ENCODE results near the gene PTPRM. TPM values are rescaled to one million over a fixed set of nuclear protein-coding genes. Genes with fewer than 3 reads are reported as not detected.

PTPRM gene
- polyA plus RNA-seq, 4 donors = 80.0 to 105 (median 98.2) TPM

GRCh38 chr18:8326763-8327394 is 759.8 kb downstream of the PTPRM start:
- no peak for DNase-seq (ENCODE audit: low read depth in 4 of 4, low spot score in 3 of 4)

GRCh38 chr18:8328126-8328525 is 761.0 kb downstream of the PTPRM start:
- no peak for DNase-seq (ENCODE audit: low read depth in 4 of 4, low spot score in 3 of 4)

DNA sequence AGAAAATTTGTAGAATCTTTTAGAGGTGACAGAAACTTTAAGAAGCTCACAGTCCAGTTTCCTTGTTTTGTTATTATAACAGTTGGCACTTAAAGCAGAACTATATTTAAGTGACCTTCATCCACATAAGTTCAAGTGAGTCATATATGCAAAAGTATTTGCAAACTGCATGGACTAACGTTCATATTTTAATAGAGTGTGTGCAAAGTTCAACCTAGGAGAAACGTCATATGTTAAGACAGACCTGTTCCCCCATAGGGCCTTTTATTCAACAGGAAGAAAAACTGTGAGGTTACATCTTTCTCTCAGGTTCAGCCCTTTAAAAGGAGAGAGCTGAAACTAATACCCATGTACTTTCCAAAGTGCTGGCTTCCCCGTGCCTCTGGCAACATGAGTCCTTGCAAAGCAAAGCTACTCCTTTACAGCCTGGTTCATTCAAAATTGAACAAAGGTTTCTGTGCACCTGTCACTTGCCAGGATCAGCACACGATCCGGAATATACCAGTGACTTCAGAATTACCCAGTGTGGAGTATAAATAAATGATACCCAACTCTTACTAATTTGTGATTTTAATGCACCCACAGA is 762.2 kb downstream of the PTPRM start:
- DNase-seq (ENCODE audit: low read depth in 4 of 4, low spot score in 3 of 4) = no peak

DNA sequence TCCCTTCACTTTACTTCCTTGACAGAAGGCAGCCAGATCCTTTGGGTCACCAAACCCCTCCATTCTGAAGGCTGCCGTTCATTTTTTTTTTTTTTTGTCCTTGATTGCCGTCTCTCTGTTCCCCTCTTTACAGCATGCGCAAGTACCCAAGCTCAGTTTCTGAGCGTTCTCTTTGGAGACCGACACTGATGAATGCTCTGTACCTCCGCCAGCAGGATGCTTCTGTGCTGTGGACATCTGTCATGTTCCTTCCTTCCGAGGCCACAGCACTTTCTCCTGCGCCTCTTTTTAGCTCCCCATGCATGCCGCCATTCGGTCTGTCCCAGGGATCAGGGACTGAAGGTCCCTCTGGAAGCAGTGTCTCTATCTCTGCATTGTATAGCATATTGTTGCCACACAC is 763.5 kb downstream of the PTPRM start:
- no peak for DNase-seq (ENCODE audit: low read depth in 4 of 4, low spot score in 3 of 4)

DNA sequence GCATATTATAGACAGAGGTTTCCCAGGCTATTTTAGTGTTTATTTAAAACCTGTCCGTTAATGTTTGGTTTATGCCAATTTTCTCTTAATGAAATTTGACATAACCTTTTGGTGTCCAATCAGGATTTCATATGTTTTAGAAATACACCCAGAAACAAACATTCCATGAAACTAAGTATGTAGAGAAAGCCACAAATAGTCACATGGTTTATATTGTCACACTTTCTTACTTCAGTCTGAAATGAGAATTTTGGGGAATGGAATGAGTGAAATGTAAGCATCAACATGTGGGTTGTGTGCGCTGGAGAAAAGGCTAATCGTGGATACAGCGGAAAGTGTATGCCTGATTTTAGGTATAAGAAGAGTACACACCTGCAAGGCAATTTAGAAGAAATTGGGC is 765.2 kb downstream of the PTPRM start:
- no peak for DNase-seq (ENCODE audit: low read depth in 4 of 4, low spot score in 3 of 4)

GRCh38 chr18:8333961-8334360 is 766.8 kb downstream of the PTPRM start:
- no peak for DNase-seq (ENCODE audit: low read depth in 4 of 4, low spot score in 3 of 4)

- no peak for DNase-seq (ENCODE audit: low read depth in 4 of 4, low spot score in 3 of 4)
These were observed 770.1 kb downstream of the PTPRM start for GRCh38 chr18:8337211-8337610.

GRCh38 chr18:8339210-8339609 is 772.1 kb downstream of the PTPRM start:
- no peak for DNase-seq (ENCODE audit: low read depth in 4 of 4, low spot score in 3 of 4)

DNA sequence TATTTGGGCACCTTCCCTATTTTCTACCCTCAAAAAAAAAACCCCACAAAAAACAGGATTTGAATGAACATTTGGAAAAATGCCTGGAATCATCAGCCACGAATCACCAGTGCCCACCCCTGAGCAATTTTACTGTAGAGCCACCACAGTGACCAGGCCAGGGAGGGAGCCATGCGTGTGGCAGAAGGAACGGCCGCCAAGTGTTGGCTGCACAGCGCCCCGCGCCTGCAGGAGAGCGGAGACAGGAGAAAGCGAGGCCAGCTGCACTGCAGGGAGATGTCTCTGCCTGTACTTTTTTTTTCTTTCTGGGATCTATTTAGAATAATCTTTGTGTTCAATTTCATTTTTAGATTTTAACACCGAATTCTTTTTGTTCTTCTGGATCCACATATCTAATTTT is 772.8 kb downstream of the PTPRM start:
- DNase-seq (ENCODE audit: low read depth in 4 of 4, low spot score in 3 of 4) = no peak

DNA sequence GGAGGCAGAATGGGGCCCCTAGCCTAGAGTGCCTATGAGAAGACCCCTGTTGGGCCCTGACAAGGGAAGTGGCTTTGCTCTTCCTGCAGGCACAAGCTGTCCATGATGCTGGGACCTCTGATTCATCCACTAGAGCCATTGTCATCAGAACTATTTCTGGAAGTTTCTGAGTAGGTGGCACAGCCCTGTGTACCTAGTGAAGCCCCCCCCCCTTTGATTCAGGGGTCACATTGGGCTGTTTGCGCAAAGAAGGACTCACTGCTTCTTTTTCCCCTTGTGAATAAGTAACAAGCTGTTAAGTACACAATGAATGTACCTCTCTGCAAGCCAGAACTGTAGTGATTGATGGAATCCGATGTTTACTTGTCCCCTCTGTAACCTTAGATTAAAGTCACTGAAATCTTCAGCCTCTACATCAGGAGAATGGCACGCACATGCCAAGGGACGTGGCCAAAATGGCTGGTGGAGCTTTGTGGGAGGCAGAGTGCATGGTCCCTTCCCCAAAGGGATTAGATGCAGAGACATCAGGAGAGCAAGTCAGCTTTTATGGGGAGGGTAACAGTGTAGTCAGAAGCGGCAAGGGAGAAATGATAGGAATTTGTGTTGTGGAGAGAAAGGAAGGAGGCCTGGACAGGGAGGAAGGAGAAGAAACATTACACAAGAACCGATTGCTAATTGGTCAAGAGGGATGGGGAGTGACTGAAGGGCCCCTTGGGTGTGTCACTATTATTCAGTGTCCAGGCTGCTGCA is 774.5 kb downstream of the PTPRM start:
- no peak for DNase-seq (ENCODE audit: low read depth in 4 of 4, low spot score in 3 of 4)

- no peak for DNase-seq (ENCODE audit: low read depth in 4 of 4, low spot score in 3 of 4)
These were observed 781.1 kb downstream of the PTPRM start for GRCh38 chr18:8348051-8348720.

DNA sequence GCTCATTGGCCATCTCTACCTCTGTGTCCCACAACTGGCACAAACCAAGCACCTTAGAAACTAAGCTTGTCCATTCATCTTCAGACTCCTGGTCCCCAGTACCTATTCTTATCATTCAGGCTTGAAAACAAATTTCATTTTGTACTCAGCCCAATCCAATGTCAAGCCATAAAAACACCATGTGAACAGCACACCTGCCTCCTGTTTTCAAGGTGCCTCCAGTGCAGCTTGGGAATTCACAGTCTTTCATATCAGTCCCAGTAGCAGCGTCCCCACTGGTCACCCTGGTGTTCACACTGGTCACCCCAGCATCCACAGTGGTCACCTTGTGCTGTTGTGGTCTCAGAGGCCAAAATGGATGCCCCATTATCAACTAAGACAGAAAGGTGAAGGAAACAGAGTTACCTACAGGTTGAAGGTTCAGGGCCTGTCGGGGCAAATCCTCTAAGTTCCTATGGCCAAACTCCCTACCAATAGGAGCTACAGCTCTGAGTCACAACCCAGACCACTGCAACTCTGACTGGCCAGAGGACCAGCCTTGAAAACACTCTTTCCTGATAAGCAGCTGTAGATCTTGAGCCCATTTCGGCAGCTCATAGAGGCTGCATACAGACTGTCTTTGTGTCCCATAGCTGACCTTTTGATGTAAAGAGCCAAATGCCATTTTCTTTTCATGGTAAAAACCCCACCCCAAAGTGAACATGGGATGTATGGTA is 782.6 kb downstream of the PTPRM start:
- DNase-seq (ENCODE audit: low read depth in 4 of 4, low spot score in 3 of 4) = no peak

DNA sequence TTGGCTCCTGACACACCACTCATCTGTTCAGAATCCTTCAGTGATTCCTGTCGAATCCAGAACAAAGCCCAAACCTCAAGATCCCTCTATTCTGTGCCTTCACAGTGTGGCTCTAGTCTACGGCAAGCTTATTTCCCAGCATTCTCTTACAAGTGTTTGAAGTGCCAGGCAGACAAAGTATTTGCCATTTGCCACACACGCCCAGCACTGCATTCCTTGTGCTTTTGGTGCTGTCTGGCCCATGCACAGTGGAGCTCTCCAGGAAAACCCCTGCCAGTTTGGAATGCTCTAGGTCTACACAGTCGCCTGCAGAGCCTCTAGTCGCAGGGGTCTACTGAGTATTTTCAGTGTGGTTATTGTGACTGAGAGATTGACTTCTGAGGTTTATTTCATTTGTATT is 783.5 kb downstream of the PTPRM start:
- DNase-seq (ENCODE audit: low read depth in 4 of 4, low spot score in 3 of 4) = no peak

DNA sequence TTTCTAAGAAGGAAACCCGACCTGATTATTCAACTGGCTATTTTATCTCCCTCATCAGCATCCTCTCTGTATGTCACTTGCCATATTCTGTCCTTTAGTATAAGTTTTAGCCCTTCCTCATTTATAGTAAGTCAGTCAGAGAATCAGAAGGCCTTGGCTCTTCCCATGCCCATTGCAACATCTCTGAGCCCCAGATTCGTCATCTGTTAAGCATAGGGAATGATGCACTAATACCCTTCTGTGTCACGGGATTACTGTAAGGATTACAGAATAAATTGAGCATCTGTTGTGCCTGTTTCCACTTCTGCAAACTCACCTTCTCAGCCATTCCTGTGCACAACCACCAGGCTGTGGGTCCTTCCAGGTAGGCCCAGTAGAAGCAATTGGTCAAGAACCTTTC is 784.0 kb downstream of the PTPRM start:
- DNase-seq (ENCODE audit: low read depth in 4 of 4, low spot score in 3 of 4) = no peak

- DNase-seq (ENCODE audit: low read depth in 4 of 4, low spot score in 3 of 4) = no peak
These were observed 787.2 kb downstream of the PTPRM start for GRCh38 chr18:8354304-8354703.

- no peak for DNase-seq (ENCODE audit: low read depth in 4 of 4, low spot score in 3 of 4)
These were observed 788.9 kb downstream of the PTPRM start for GRCh38 chr18:8356001-8356400.

- DNase-seq (ENCODE audit: low read depth in 4 of 4, low spot score in 3 of 4) = no peak
These were observed 790.2 kb downstream of the PTPRM start for GRCh38 chr18:8357320-8357719.

DNA sequence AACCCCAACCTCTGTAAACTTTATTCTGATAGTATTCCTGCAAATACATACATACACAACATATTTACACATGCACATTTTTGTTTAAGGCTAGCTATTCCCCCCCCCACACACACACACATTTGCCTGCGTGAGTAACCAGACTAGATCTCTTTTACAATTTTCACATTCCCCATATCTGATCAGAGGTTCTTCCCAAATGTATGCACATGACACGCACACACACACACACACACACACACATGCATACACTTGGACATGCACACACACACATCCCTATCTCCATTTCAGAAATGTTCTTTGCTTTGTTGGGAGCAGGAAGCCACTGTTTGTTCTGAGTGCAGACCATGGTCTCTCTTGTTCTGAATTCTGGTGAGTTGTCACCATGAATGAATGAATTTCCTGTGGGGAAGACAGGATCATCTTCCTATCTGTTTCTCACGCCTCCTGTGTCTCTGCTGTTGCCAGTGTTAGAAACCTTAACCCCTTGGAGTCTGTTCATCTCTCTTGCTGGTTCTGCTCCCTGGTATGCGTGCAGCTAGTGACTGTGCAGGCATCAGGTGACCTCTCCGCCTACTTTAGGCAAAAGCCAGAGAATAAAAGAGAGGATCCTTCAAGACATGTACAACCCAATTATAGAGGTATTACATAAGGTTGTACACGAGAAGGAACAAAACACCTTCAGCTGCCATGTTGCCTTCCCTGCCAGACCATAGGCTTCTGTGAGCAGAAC is 791.1 kb downstream of the PTPRM start:
- no peak for DNase-seq (ENCODE audit: low read depth in 4 of 4, low spot score in 3 of 4)

DNA sequence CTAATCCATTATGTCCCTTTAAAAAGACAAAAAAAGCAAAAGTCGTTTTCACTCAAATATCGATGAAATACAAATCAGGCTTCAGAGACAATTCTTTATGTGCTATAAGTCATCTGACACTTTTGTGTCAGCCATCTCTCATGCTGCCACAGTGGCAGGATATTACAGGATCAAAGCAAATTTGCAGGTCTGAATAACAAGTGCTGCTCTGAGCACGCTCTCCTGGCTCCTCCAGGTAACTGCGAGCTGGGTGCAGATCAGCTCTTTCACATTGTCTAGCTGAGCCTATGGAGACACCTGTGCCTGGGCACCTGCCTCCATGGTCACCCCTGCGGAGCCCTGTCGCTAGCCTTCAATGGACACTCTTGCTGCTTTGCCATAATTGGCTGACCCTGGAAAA is 792.0 kb downstream of the PTPRM start:
- DNase-seq (ENCODE audit: low read depth in 4 of 4, low spot score in 3 of 4) = no peak

DNA sequence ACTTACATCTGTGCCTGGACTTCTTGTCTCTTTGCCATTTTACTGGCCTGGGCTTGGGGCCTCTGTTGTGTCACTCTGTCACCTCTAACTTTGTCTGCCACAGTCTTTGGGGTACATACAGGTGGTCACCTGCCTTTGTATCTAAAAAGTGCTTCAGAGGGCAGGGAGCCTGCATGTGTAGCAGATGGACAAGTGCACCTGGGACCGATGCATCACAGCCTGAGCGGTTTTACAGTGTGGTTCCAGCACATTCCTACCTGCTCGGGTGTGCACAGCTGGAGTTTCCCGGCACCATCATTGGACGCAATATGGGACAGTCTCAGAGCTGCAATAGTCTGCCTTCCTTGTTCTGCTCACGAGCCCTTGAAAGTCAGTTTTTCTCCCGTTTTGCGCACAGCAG is 792.4 kb downstream of the PTPRM start:
- no peak for DNase-seq (ENCODE audit: low read depth in 4 of 4, low spot score in 3 of 4)
